ENCODE results near the gene IPO8. TPM values are rescaled to one million over a fixed set of nuclear protein-coding genes. Genes with fewer than 3 reads are reported as not detected.

The IPO8 gene
- total and polyA plus RNA-seq, 12 donors: 5.0 to 64.6 (median 35.8) TPM

DNA sequence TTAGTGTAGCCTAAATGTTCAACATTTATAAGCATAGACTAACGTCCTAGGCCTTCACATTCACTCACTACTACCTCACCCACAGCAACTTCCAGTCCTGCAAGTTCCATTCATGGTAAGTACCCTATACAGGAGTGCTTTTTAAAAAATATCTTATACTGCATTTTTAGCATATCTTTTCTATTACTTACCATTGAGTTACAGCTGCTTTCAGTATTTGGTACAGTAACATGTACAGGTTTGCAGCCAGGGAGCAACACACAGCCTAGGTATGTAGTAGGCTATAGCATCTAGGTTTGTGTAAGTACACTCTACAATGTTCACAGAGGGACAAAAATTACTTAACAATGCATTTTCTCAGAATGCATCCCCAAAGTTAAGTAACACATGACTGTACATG lies 17.4 kb downstream of the IPO8 start:
- no peaks in the 10 kb centered on the region for H3K27me3 ChIP-seq
- no peak overlapping the region for H3K27ac ChIP-seq
- no peak overlapping the region for H3K4me3 ChIP-seq
- peaks cover 0 to 7% (median 0%) of the 10 kb centered on the region in 3 donors for H3K9me3 ChIP-seq (replicated peaks in 1 of 3)
- WGBS, 4 donors: 86 to 90% (median 88%) methylated on average over 1 of the region's 1 CpG
- H3K36me3 ChIP-seq (replicated peaks in 1 of 2): peaks cover 0 to 21% of the 10 kb centered on the region in 2 donors
- intact Hi-C loops (cut with DNase I): no loop called here
- TF ChIP-seq, protein P1, sequence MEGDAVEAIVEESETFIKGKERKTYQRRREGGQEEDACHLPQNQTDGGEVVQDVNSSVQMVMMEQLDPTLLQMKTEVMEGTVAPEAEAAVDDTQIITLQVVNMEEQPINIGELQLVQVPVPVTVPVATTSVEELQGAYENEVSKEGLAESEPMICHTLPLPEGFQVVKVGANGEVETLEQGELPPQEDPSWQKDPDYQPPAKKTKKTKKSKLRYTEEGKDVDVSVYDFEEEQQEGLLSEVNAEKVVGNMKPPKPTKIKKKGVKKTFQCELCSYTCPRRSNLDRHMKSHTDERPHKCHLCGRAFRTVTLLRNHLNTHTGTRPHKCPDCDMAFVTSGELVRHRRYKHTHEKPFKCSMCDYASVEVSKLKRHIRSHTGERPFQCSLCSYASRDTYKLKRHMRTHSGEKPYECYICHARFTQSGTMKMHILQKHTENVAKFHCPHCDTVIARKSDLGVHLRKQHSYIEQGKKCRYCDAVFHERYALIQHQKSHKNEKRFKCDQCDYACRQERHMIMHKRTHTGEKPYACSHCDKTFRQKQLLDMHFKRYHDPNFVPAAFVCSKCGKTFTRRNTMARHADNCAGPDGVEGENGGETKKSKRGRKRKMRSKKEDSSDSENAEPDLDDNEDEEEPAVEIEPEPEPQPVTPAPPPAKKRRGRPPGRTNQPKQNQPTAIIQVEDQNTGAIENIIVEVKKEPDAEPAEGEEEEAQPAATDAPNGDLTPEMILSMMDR (IDR thresholded peaks at IDR 0.05): no peak
- no peak for TF ChIP-seq POLR2A (IDR thresholded peaks at IDR 0.05)
- DNase-seq: no peak
- H3K4me1 ChIP-seq (replicated peaks in 1 of 2): no peaks in the 10 kb centered on the region

DNA sequence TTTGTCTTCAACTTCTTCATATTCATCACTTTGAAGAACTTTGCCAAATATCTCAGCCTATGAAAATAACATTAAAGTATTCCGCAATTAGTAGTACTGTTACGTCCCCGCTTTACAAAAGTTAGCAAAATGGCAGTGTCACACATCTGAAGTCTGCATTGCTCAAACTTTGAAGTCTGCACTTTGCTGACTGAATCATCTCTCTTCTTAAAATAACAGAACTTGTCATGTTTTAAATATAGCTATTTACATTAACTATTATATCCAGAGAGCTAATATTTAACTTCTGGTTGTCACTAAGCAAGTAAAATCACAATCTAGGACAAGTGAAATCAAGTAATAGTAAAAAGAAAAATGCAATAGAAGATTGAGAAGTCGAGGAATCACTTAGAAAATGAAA lies 34.5 kb downstream of the IPO8 start:
- TF ChIP-seq POLR2A (IDR thresholded peaks at IDR 0.05): no peak
- TF ChIP-seq, protein P1 (IDR thresholded peaks at IDR 0.05): no peak
- H3K27ac ChIP-seq: no peak overlapping the region
- intact Hi-C loops (cut with DNase I): no loop called here
- no peaks in the 10 kb centered on the region for H3K27me3 ChIP-seq
- no peak for DNase-seq
- no peaks in the 10 kb centered on the region for H3K4me1 ChIP-seq (replicated peaks in 1 of 2)
- H3K4me3 ChIP-seq: no peak overlapping the region
- peaks cover 0 to 5% (median 0%) of the 10 kb centered on the region in 3 donors for H3K9me3 ChIP-seq (replicated peaks in 1 of 3)
- 72 to 92% (median 78%) methylated on average over 4 of the region's 4 CpGs for WGBS, 4 donors
- peaks cover 0 to 26% of the 10 kb centered on the region in 2 donors for H3K36me3 ChIP-seq (replicated peaks in 1 of 2)

DNA sequence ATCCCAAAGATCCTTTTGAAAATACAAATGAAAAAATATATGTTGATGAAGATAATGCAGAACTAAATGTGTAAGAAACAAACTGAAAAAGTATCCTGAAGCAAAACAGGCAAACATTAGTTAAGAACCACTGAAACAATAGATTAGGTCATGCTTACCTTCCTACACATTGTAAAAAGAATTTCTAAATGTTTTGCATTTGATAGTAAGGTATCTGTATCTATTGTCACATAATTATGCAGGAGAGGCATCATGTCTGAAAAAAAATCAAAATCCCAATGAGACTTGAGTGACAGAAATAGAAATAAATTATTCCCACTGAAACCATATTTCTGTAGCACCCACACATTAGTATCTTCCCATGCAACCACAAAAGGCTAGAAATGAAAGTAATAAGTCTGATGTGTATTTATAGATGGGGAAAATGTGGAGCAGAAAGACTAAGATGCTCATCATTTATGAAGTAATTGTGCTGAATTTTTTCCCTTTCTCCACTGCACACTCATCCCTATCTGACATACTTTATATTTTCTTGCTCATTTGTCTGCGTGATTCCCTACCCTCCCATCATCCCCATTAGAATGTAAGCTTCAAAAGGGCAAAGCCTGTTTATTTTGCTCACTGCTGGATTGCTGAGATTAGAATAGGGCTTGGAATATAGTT lies 43.5 kb downstream of the IPO8 start:
- H3K9me3 ChIP-seq (replicated peaks in 1 of 3): no peaks in the 10 kb centered on the region
- no peaks in the 10 kb centered on the region for H3K27me3 ChIP-seq
- H3K36me3 ChIP-seq (replicated peaks in 1 of 2): peaks cover 0 to 2% of the 10 kb centered on the region in 2 donors
- no peak for DNase-seq
- no peak overlapping the region for H3K4me3 ChIP-seq
- peaks cover 0 to under 1% of the 10 kb centered on the region in 2 donors for H3K4me1 ChIP-seq (replicated peaks in 1 of 2)
- TF ChIP-seq, protein P1 (IDR thresholded peaks at IDR 0.05): no peak
- no peak for TF ChIP-seq POLR2A (IDR thresholded peaks at IDR 0.05)
- WGBS, 4 donors: 90 to 97% (median 94%) methylated on average over 1 of the region's 1 CpG
- H3K27ac ChIP-seq: no peak overlapping the region
- intact Hi-C loops (cut with DNase I): no loop called here

DNA sequence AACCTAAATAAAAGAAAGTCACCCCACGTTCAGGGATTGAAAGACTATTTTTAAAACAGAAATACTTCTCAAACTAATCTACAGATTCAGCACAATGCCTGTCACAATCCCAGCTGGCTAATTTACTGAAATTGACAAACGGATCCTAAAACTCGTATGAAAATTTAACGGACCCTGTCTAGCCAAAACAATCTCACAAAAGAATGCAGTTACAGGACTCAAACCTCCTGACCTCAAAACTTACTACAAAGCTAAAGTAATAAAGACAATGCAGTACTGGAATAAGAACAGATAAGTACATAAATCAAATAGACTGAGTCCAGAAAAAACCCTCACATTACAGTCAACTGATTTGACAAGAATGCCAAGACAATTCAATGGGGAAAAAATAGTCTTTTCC lies 48.8 kb downstream of the IPO8 start:
- no peak for DNase-seq
- Histone ChIP-seq H3K9me3 (replicated peaks in 1 of 3) (no peaks in the 10 kb centered on the region), H3K27ac (no peak overlapping the region), H3K36me3 (replicated peaks in 1 of 2) (no peaks in the 10 kb centered on the region), H3K27me3 (no peaks in the 10 kb centered on the region), H3K4me3 (no peak overlapping the region), H3K4me1 (replicated peaks in 1 of 2) (peaks cover 0 to 10% of the 10 kb centered on the region in 2 donors)
- intact Hi-C loops (cut with DNase I): no loop called here
- WGBS, 4 donors: 37 to 54% (median 41%) methylated on average over 4 of the region's 4 CpGs
- no peak for TF ChIP-seq POLR2A (IDR thresholded peaks at IDR 0.05)
- TF ChIP-seq, protein P1 (IDR thresholded peaks at IDR 0.05): no peak

Measured in adrenal gland (tissue), 12 donors.